DOHH2 (cell line): ENCODE data around the gene KPNA1.

ENCODE experiments used
- H3F3A ChIP-seq: fragments of 200-600 bp; sonication (generic), shearing (Covaris generic); 2 replicates; pipeline ENCODE4 v1.6.0; 2016; ENCODE audit warnings: antibody characterized with exemption, mild to moderate bottlenecking; ENCODE audit not compliant: control insufficient read depth, insufficient read depth
- H3K27ac ChIP-seq: fragments of 200-600 bp; sonication (generic); 2 replicates; pipeline ENCODE4 v1.5.1; 2014; ENCODE audit warnings: low read depth, mild to moderate bottlenecking, low read length, moderate library complexity
- H3K27me3 ChIP-seq: fragments of 200-600 bp; sonication (generic); 2 replicates; pipeline ENCODE4 v1.6.1; 2014; ENCODE audit warnings: mild to moderate bottlenecking, low read length, mixed read lengths; ENCODE audit not compliant: control insufficient read depth
- H3K36me3 ChIP-seq: fragments of 200-600 bp; sonication (generic); 2 replicates; pipeline ENCODE4 v1.6.1; 2014; ENCODE audit warnings: mild to moderate bottlenecking, low read length, moderate library complexity, mixed read lengths; ENCODE audit not compliant: control insufficient read depth
- H3K4me1 ChIP-seq: fragments of 200-600 bp; sonication (generic); 2 replicates; pipeline ENCODE4 v1.6.1; 2014; ENCODE audit warnings: mild to moderate bottlenecking, low read length, mixed read lengths; ENCODE audit not compliant: control insufficient read depth
- H3K4me2 ChIP-seq: fragments of 200-600 bp; sonication (generic); 2 replicates; pipeline ENCODE4 v1.6.0; 2014; ENCODE audit warnings: mild to moderate bottlenecking, low read length, moderate library complexity
- H3K4me3 ChIP-seq: fragments of 200-600 bp; sonication (generic); 2 replicates; pipeline ENCODE4 v1.5.1; 2014; ENCODE audit warnings: mild to moderate bottlenecking, low read length, mixed read lengths
- H3K79me2 ChIP-seq: fragments of 200-600 bp; sonication (generic); 2 replicates; pipeline ENCODE4 v1.6.1; 2014; ENCODE audit warnings: mild to moderate bottlenecking, low read length, mixed read lengths; ENCODE audit not compliant: control insufficient read depth
- H3K9me2 ChIP-seq: fragments of 200-600 bp; sonication (generic); replicated peaks from 2 replicates; pipeline ENCODE4 v1.6.1; 2014; ENCODE audit warnings: mild to moderate bottlenecking, low read length, mixed read lengths; ENCODE audit not compliant: control insufficient read depth
- H3K9me3 ChIP-seq: fragments of 200-600 bp; sonication (generic); 2 replicates; pipeline ENCODE4 v1.6.1; 2014; ENCODE audit warnings: antibody characterized with exemption, low read length, mixed read lengths; ENCODE audit not compliant: control insufficient read depth, insufficient read depth
- H4K20me1 ChIP-seq: fragments of 200-600 bp; sonication (generic); 2 replicates; pipeline ENCODE4 v1.6.0; 2014; ENCODE audit warnings: low read depth, mild to moderate bottlenecking, antibody characterized with exemption, low read length, moderate library complexity; ENCODE audit not compliant: control insufficient read depth, insufficient read depth
- CTCF ChIP-seq: fragments of 200-600 bp; sonication (generic); IDR thresholded peaks from one replicate; pipeline ENCODE4 v1.5.1; 2014; ENCODE audit warnings: antibody characterized with exemption, mild to moderate bottlenecking, low read depth, low read length; ENCODE audit not compliant: poor library complexity, severe bottlenecking
- EZH2phosphoT487 ChIP-seq: fragments of 200-600 bp; sonication (generic); IDR thresholded peaks from 2 replicates; pipeline ENCODE4 v1.6.1; 2017; ENCODE audit warnings: borderline replicate concordance, mild to moderate bottlenecking, antibody characterized with exemption, low read length, moderate library complexity, mixed read lengths

The KPNA1 gene

GRCh38 chr3:122533931-122534334 is 19.2 kb upstream of the KPNA1 start:
- Histone ChIP-seq H3K9me3 (no peaks in the 10 kb centered on the region), H3K27me3 (0 out of 2 replicates have a peak, but pooled peaks cover 3% of the 10 kb centered on the region), H3K79me2 (no peaks in the 10 kb centered on the region), H3K4me3 (no peak overlapping the region), H4K20me1 (no peaks in the 10 kb centered on the region), H3K9me2 (no peaks in the 10 kb centered on the region), H3K4me2 (no peak overlapping the region), H3F3A (no peaks in the 10 kb centered on the region), H3K4me1 (no peaks in the 10 kb centered on the region), H3K36me3 (no peaks in the 10 kb centered on the region), H3K27ac (no peak overlapping the region)
- TF ChIP-seq CTCF (no peak), EZH2phosphoT487 (no peak)

GRCh38 chr3:122533480-122533879 is 18.7 kb upstream of the KPNA1 start:
- Histone ChIP-seq H3K27ac (no peak overlapping the region), H3K36me3 (no peaks in the 10 kb centered on the region), H3K9me3 (no peaks in the 10 kb centered on the region), H3K27me3 (0 out of 2 replicates have a peak, but pooled peaks cover 3% of the 10 kb centered on the region), H3K79me2 (no peaks in the 10 kb centered on the region), H3K4me3 (no peak overlapping the region), H4K20me1 (no peaks in the 10 kb centered on the region), H3K9me2 (no peaks in the 10 kb centered on the region), H3K4me2 (no peak overlapping the region), H3K4me1 (no peaks in the 10 kb centered on the region), H3F3A (no peaks in the 10 kb centered on the region)
- TF ChIP-seq CTCF (no peak), EZH2phosphoT487 (no peak)

GRCh38 chr3:122530164-122530563 is 15.4 kb upstream of the KPNA1 start:
- no peak overlapping the region for H3K27ac ChIP-seq
- H3K4me2 ChIP-seq, result no peak overlapping the region
- H3K79me2 ChIP-seq, result no peaks in the 10 kb centered on the region
- no peaks in the 10 kb centered on the region for H3K36me3 ChIP-seq
- H3F3A ChIP-seq, result no peaks in the 10 kb centered on the region
- no peaks in the 10 kb centered on the region for H4K20me1 ChIP-seq
- TF ChIP-seq EZH2phosphoT487, result no peak
- TF ChIP-seq CTCF, result no peak
- H3K9me2 ChIP-seq, result no peaks in the 10 kb centered on the region
- H3K4me1 ChIP-seq, result no peaks in the 10 kb centered on the region
- no peak overlapping the region for H3K4me3 ChIP-seq
- H3K9me3 ChIP-seq, result no peaks in the 10 kb centered on the region
- H3K27me3 ChIP-seq, result 0 out of 2 replicates have a peak, but pooled peaks cover 3% of the 10 kb centered on the region
